HG03196 (cell line): ENCODE results near the gene TPM4.

ENCODE experiments used
- ATAC-seq: cut with Tn5 transposase; IDR thresholded peaks from one replicate; pipeline ENCODE4 v1.9.1; 2021; ENCODE audit not compliant: unreplicated experiment

Gene TPM4

DNA sequence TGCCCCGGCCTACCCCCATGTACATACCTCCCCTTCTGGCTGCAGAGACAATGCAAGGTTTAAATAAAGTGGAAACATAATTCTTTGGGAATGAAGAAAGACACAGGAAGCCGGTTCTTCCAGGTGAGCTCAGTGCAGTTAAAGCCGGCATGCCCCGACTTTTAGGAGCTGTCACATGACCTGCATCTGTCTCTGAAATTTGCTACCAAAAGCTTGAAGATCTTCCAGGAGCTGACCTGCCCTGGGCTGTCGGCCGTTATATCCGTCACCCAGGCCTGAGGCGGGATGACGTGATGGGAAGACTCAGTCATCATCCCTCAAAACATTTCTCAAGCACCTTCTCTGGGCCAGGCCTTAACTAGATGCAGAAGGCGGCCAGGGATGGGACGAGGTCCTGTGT lies 45.7 kb downstream of the TPM4 start:
- no peak for ATAC-seq

GRCh38 chr19:16124953-16125352 lies 48.7 kb downstream of the TPM4 start:
- ATAC-seq = no peak

- ATAC-seq = no peak
Measured at GRCh38 chr19:16125737-16126495, 49.6 kb downstream of the TPM4 start.

- no peak for ATAC-seq
Measured at GRCh38 chr19:16127080-16127479, 50.8 kb downstream of the TPM4 start.

GRCh38 chr19:16127776-16128371 lies 51.6 kb downstream of the TPM4 start:
- ATAC-seq = no peak

DNA sequence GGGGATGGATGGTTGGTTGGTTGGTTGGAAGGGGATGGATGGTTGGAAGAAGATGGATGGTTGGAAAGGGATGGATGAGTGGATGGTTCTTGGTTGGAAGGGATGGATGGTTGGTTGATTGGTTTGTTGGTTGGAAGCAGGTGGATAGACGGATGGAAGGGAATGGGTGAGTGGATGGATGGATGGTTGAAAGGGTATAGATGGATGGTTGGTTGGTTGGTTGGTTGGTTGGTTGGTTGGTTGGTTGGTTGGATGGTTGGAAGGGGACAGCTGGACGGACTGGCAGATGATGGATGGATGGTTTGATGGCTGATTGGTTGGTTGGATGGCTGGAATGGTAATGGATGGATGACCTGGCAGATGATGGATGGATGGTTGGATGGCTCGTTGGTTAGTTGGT lies 55.4 kb downstream of the TPM4 start:
- ATAC-seq = no peak

DNA sequence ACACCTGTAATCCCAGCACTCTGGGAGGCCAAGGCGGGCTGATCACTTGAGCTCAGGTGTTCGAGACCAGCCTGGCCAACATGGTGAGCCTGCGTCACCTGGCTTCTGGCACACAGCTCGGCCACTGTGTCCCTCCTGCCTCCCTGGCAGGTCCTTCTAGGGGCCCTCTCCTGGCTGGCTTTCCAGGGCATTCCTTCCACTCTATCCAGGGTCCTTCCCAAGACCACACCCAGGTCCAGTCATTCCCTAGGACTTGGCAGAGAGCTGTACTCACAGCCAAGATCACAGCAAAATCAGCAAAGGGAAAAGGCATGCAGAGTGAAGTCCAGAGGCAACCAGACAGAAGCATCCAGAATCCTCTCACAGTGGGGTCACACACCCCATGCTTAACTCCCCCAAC lies 57.5 kb downstream of the TPM4 start:
- ATAC-seq = no peak

DNA sequence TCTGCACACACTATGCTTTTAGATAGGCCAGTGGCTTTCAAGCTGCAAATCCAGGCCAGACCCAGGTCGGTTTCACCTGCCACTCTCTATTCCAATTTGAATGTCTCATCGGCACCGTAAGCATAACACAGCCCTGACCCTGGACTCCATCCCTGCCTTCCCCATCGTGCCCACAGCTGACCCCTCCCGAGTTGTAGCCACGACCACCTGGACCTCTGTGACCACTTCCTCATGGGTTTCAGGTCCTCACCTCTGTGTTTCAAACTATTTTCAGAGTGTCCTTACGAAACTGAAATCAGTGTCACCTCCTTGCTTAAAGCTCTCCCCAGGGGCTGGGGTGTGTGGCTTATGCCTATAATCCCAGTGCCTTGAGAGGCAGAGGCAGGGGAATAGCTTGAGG lies 58.2 kb downstream of the TPM4 start:
- no peak for ATAC-seq

- no peak for ATAC-seq
Measured at GRCh38 chr19:16135430-16136127, 59.3 kb downstream of the TPM4 start.

DNA sequence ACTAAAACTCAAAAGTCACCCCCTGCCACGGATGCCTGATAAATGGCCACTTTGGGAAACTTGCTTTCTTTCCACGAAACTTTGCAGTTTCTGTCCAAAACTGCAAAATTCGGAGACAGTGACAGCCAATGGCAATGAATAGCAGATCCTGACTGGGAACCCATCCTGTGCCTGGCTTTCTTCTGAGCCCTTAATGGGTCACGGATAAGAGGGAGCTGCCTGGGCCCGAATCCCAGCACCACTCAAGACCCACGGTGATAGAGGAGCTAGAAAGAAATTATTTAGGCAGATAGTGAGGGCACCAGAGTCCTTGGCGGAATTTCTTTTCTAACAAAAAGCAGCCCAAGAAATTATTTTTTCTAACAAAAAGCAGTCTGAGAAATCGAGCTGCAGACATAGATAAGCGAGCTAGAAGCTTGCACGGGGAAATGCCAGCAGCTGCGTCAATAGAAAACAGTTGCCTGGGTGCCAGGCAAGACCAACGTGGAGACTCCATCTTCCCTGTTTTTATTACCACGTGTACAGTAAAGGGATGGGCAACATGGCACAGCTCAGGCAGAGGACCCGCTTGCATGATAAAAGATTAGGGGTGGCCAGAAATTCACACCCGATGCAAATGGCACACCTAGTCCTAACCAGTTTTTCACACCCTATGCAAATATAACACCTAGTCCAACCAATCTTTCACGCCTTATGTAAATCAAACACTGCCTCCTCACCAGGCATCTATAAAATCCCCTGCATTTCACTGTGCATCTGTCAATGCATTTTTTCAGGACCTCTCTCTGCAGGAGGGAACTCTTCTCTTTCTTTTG lies 60.1 kb downstream of the TPM4 start:
- ATAC-seq = no peak

- ATAC-seq = no peak
Measured at GRCh38 chr19:16139752-16140151, 63.5 kb downstream of the TPM4 start.

DNA sequence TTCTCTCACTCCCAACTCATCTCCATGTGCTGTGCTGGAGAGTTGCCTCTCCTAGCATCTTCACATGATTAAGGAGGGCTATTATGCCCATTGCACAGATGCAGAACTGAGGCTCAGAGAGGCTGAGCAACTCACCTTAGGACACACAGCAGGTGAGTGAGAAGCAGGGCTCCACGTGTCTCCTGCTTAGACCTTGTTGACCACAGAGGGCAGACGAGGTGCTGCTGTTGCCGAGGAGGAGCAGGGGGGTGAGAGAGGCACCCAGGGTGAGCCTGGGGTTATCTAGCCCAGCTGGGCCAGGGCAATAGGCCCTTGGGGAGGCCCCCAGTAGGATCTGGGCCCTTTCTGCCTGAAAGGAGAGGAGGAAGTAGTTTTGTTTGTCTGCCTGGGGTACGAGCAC lies 64.7 kb downstream of the TPM4 start:
- ATAC-seq = no peak

DNA sequence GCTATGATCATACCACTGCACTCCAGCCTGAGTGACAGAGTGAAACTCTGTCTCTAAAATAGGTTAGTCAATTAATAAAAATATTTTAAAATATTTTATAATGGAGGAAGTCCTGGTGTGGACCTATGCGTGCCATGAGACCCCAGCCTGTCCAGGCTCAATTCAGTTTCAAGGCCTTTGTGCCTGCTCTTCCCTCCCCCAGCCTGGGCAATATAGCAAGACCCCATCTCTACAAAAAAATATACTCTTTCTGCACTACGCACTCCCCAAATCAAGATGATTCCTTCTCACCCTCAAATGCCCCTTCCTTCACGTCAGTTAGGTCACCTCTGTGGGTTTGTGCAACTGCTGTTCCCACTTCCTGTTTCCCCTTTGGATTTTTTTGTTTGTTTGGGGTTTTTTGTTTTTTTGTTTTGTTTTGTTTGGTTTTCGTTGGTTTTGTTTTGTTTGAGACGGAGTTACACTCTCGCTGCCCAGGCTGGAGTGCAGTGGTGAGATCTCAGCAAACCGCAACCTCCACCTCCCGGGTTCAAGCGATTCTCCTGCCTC lies 65.8 kb downstream of the TPM4 start:
- ATAC-seq = no peak

- peak; percentile 73 for ATAC-seq
Measured at GRCh38 chr19:16143399-16144215, 67.3 kb downstream of the TPM4 start, which contains the start of gene HSH2D. Gene HSH2D (plus strand): TSS chr19:16143685. CDS start chr19:16148751, 5,066 bp downstream.

DNA sequence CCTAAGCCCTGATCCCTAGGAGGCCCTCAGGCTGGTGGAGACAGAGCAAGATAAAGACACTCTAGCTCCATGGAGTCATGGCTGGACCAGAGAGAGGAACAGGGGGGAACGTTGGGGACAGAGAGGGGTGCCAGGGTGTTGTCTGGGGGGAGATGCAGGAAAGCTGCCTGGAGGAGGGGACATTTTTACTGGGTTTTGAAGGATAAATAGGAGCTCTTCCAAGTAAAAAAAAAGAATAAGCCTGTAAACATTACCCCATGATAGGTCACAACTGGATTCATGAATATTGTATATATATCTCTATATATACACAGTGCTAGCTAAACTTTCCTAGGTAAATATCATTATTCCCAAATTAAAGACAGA lies 67.9 kb downstream of the TPM4 start:
- ATAC-seq = no peak

GRCh38 chr19:16146112-16146511 lies 69.8 kb downstream of the TPM4 start:
- no peak for ATAC-seq

- ATAC-seq = no peak
Measured at GRCh38 chr19:16148443-16149229, 72.3 kb downstream of the TPM4 start.
